ENCODE measurements around the gene CASP7.

The CASP7 gene

GRCh38 chr10:113680190-113681111, 739 bp downstream of the CASP7 start:
- Histone ChIP-seq H3K36me3 (ENCODE audit: control insufficient read depth, insufficient read depth, low read length) (no peaks in the 10 kb centered on the region), H3K4me1 (ENCODE audit: control insufficient read depth, insufficient read depth, low read length) (no peaks in the 10 kb centered on the region), H3K9me3 (ENCODE audit: control insufficient read depth, insufficient read depth, low read length) (no peaks in the 10 kb centered on the region), H3K4me3 (ENCODE audit: low read depth, low read length) (peak overlapping the region; percentile 94), H3K27me3 (ENCODE audit: control insufficient read depth, insufficient read depth, low read length) (peaks cover 11% of the 10 kb centered on the region), H3K9ac (ENCODE audit: low read depth, low read length) (peak overlapping the region; percentile 79)

GRCh38 chr10:113681533-113682470, 2.1 kb downstream of the CASP7 start:
- Histone ChIP-seq H3K9ac (ENCODE audit: low read depth, low read length) (no peak overlapping the region), H3K4me3 (ENCODE audit: low read depth, low read length) (no peak overlapping the region), H3K36me3 (ENCODE audit: control insufficient read depth, insufficient read depth, low read length) (no peaks in the 10 kb centered on the region), H3K27me3 (ENCODE audit: control insufficient read depth, insufficient read depth, low read length) (peaks cover 11% of the 10 kb centered on the region), H3K9me3 (ENCODE audit: control insufficient read depth, insufficient read depth, low read length) (no peaks in the 10 kb centered on the region), H3K4me1 (ENCODE audit: control insufficient read depth, insufficient read depth, low read length) (no peaks in the 10 kb centered on the region)

GRCh38 chr10:113683300-113683699, 3.6 kb downstream of the CASP7 start:
- Histone ChIP-seq H3K4me1 (ENCODE audit: control insufficient read depth, insufficient read depth, low read length) (no peaks in the 10 kb centered on the region), H3K9ac (ENCODE audit: low read depth, low read length) (no peak overlapping the region), H3K9me3 (ENCODE audit: control insufficient read depth, insufficient read depth, low read length) (no peaks in the 10 kb centered on the region), H3K27me3 (ENCODE audit: control insufficient read depth, insufficient read depth, low read length) (peaks cover 11% of the 10 kb centered on the region), H3K36me3 (ENCODE audit: control insufficient read depth, insufficient read depth, low read length) (no peaks in the 10 kb centered on the region), H3K4me3 (ENCODE audit: low read depth, low read length) (no peak overlapping the region)

GRCh38 chr10:113686028-113686427, 6.3 kb downstream of the CASP7 start:
- H3K9ac ChIP-seq (ENCODE audit: low read depth, low read length): no peak overlapping the region
- H3K4me3 ChIP-seq (ENCODE audit: low read depth, low read length): no peak overlapping the region
- no peaks in the 10 kb centered on the region for H3K36me3 ChIP-seq (ENCODE audit: control insufficient read depth, insufficient read depth, low read length)
- no peaks in the 10 kb centered on the region for H3K9me3 ChIP-seq (ENCODE audit: control insufficient read depth, insufficient read depth, low read length)
- peaks cover 2% of the 10 kb centered on the region for H3K4me1 ChIP-seq (ENCODE audit: control insufficient read depth, insufficient read depth, low read length)
- peaks cover 3% of the 10 kb centered on the region for H3K27me3 ChIP-seq (ENCODE audit: control insufficient read depth, insufficient read depth, low read length)

- Histone ChIP-seq H3K4me3 (ENCODE audit: low read depth, low read length) (no peak overlapping the region), H3K4me1 (ENCODE audit: control insufficient read depth, insufficient read depth, low read length) (peaks cover 2% of the 10 kb centered on the region), H3K36me3 (ENCODE audit: control insufficient read depth, insufficient read depth, low read length) (no peaks in the 10 kb centered on the region), H3K9ac (ENCODE audit: low read depth, low read length) (no peak overlapping the region), H3K9me3 (ENCODE audit: control insufficient read depth, insufficient read depth, low read length) (no peaks in the 10 kb centered on the region), H3K27me3 (ENCODE audit: control insufficient read depth, insufficient read depth, low read length) (no peaks in the 10 kb centered on the region)
These were observed 7.3 kb downstream of the CASP7 start for GRCh38 chr10:113687037-113687436.

- no peaks in the 10 kb centered on the region for H3K36me3 ChIP-seq (ENCODE audit: control insufficient read depth, insufficient read depth, low read length)
- H3K27me3 ChIP-seq (ENCODE audit: control insufficient read depth, insufficient read depth, low read length): no peaks in the 10 kb centered on the region
- H3K9ac ChIP-seq (ENCODE audit: low read depth, low read length): no peak overlapping the region
- H3K4me3 ChIP-seq (ENCODE audit: low read depth, low read length): no peak overlapping the region
- peaks cover 2% of the 10 kb centered on the region for H3K4me1 ChIP-seq (ENCODE audit: control insufficient read depth, insufficient read depth, low read length)
- H3K9me3 ChIP-seq (ENCODE audit: control insufficient read depth, insufficient read depth, low read length): no peaks in the 10 kb centered on the region
These were observed 9.3 kb downstream of the CASP7 start for GRCh38 chr10:113689057-113689456.

- Histone ChIP-seq H3K4me3 (ENCODE audit: low read depth, low read length) (no peak overlapping the region), H3K27me3 (ENCODE audit: control insufficient read depth, insufficient read depth, low read length) (no peaks in the 10 kb centered on the region), H3K4me1 (ENCODE audit: control insufficient read depth, insufficient read depth, low read length) (peaks cover 2% of the 10 kb centered on the region), H3K9ac (ENCODE audit: low read depth, low read length) (no peak overlapping the region), H3K9me3 (ENCODE audit: control insufficient read depth, insufficient read depth, low read length) (no peaks in the 10 kb centered on the region), H3K36me3 (ENCODE audit: control insufficient read depth, insufficient read depth, low read length) (no peaks in the 10 kb centered on the region)
These were observed 9.9 kb downstream of the CASP7 start for GRCh38 chr10:113689574-113689973.

GRCh38 chr10:113690749-113691148, 11.0 kb downstream of the CASP7 start:
- Histone ChIP-seq H3K36me3 (ENCODE audit: control insufficient read depth, insufficient read depth, low read length) (no peaks in the 10 kb centered on the region), H3K9me3 (ENCODE audit: control insufficient read depth, insufficient read depth, low read length) (no peaks in the 10 kb centered on the region), H3K4me1 (ENCODE audit: control insufficient read depth, insufficient read depth, low read length) (peaks cover 2% of the 10 kb centered on the region), H3K4me3 (ENCODE audit: low read depth, low read length) (no peak overlapping the region), H3K27me3 (ENCODE audit: control insufficient read depth, insufficient read depth, low read length) (no peaks in the 10 kb centered on the region), H3K9ac (ENCODE audit: low read depth, low read length) (no peak overlapping the region)

GRCh38 chr10:113691381-113691780, 11.7 kb downstream of the CASP7 start:
- Histone ChIP-seq H3K36me3 (ENCODE audit: control insufficient read depth, insufficient read depth, low read length) (no peaks in the 10 kb centered on the region), H3K4me1 (ENCODE audit: control insufficient read depth, insufficient read depth, low read length) (peaks cover 2% of the 10 kb centered on the region), H3K9me3 (ENCODE audit: control insufficient read depth, insufficient read depth, low read length) (no peaks in the 10 kb centered on the region), H3K4me3 (ENCODE audit: low read depth, low read length) (no peak overlapping the region), H3K27me3 (ENCODE audit: control insufficient read depth, insufficient read depth, low read length) (no peaks in the 10 kb centered on the region), H3K9ac (ENCODE audit: low read depth, low read length) (no peak overlapping the region)

GRCh38 chr10:113692271-113692670, 12.6 kb downstream of the CASP7 start:
- Histone ChIP-seq H3K9me3 (ENCODE audit: control insufficient read depth, insufficient read depth, low read length) (no peaks in the 10 kb centered on the region), H3K36me3 (ENCODE audit: control insufficient read depth, insufficient read depth, low read length) (no peaks in the 10 kb centered on the region), H3K9ac (ENCODE audit: low read depth, low read length) (no peak overlapping the region), H3K27me3 (ENCODE audit: control insufficient read depth, insufficient read depth, low read length) (no peaks in the 10 kb centered on the region), H3K4me1 (ENCODE audit: control insufficient read depth, insufficient read depth, low read length) (peaks cover 2% of the 10 kb centered on the region), H3K4me3 (ENCODE audit: low read depth, low read length) (no peak overlapping the region)

- peaks cover 2% of the 10 kb centered on the region for H3K4me1 ChIP-seq (ENCODE audit: control insufficient read depth, insufficient read depth, low read length)
- no peaks in the 10 kb centered on the region for H3K27me3 ChIP-seq (ENCODE audit: control insufficient read depth, insufficient read depth, low read length)
- no peak overlapping the region for H3K4me3 ChIP-seq (ENCODE audit: low read depth, low read length)
- H3K36me3 ChIP-seq (ENCODE audit: control insufficient read depth, insufficient read depth, low read length): no peaks in the 10 kb centered on the region
- H3K9ac ChIP-seq (ENCODE audit: low read depth, low read length): no peak overlapping the region
- no peaks in the 10 kb centered on the region for H3K9me3 ChIP-seq (ENCODE audit: control insufficient read depth, insufficient read depth, low read length)
These were observed 13.6 kb downstream of the CASP7 start for GRCh38 chr10:113693348-113693747.

Data from iPS-15b (cell line).